Activated gamma-delta T cell treated with anti-CD3 and anti-CD28 coated beads, Interleukin-2, amount 50 U/mL, for 16 hours (primary cell): ENCODE measurements around the gene CRB3.

Source experiments
- DNase-seq: peaks from one replicate; pipeline ENCODE4 v3.0.0-alpha.2; 2020; ENCODE audit warnings: low read depth

CRB3 gene

GRCh38 chr19:6466526-6467248, 2.6 kb downstream of the CRB3 start:
- DNase-seq: no peak

GRCh38 chr19:6467384-6467783, 3.3 kb downstream of the CRB3 start:
- DNase-seq: no peak

- no peak for DNase-seq
Measured at GRCh38 chr19:6470173-6470572, 6.1 kb downstream of the CRB3 start.

DNA sequence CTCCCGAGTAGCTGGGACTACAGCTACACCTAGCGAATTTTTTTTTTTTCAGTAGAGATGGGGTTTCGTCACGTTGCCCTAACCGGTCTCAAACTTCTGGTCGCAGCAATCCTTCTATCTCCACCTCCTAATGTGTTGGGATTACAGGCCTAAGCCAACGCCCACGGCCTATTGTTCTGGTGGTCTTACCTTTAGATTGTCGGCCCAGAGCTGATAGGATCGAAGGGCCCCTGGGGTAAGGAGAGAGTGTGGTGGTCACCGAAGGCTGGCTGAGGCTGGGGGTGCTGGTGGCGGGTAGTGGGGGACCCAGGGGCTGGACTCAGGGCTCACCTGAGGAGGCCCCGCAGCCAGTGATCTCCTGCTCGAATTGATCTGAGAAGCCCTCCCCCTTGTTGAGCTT, 7.0 kb downstream of the CRB3 start:
- DNase-seq: no peak

DNA sequence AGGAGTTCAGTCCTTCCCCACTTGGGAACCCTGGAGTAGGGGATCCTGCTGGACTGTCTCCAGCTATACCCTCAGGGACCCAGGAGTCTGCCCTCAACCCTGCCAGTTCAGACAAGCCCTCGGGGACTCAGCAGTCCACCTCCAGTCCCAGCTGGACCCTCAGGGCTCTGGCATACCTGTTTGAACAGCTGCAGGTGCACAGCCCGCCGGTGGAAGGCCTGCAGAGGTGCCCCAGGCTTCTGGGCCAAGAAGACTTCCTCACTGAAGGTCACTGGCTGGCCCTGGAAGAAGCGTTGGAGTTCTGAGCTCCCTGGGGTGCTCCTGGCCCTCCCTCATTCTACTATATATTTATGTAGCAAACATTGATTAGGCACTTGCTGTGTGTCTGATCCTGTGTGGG, 8.6 kb downstream of the CRB3 start:
- DNase-seq: no peak

DNA sequence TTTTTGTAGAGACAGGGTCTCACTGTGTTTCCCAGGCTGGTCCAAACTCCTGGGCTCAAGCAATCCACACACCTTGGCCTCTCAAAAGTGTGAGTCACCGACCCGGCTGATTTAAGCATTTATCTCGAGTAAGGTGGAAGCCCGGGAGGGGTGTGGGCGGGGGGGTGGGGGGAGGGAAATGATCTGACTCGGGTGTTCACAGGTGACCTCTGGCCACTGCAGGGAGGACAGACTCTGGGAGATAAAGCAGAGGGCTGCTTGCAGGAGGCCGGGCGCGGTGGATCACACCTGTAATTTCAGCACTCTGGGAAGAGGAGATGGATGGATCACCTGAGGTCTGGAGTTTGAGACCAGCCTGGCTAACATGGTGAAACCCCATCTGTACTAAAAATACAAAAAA, 9.6 kb downstream of the CRB3 start:
- no peak for DNase-seq

DNA sequence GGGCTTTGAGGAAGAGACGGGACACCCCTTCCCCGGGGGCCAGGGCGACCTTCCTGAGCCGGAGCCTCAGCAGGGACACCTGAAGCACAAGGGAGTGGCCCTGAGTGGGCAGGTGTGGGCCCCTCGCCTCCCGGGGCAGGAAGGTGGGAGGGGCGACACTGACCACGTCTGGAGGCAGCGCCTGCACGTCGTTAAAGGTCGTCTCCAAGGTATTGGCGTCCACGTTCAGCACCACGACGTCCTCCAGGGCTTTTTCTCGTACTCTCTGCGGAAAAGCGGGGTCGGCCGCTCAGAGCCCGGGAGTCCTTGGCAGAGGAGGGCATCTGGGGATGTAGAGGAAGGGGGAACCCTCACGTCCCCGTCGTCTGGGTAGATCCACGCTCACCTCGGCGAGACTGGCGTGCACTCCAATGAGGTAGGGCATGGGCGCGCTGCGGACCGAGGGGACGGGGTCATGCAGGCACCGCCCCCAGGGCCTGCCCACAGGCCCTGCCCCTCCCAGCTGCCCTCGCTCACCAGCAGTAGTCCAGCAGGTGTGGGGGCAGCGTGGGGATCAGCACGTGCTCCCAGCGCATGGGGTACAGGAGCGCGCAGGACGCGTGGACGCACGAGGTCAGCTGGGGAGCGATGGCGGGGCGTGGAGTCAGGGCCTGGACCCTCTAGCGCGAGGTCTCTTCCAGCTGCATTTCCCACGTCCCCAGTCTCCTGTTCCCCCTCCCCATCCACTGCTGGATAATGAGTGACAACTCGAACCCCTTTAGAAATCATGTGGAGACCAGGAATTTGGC, 11.4 kb downstream of the CRB3 start:
- no peak for DNase-seq

- DNase-seq: peak; percentile 36
Measured at GRCh38 chr19:6476155-6476895, 12.3 kb downstream of the CRB3 start.

GRCh38 chr19:6476896-6477431, 12.9 kb downstream of the CRB3 start:
- no peak for DNase-seq

DNA sequence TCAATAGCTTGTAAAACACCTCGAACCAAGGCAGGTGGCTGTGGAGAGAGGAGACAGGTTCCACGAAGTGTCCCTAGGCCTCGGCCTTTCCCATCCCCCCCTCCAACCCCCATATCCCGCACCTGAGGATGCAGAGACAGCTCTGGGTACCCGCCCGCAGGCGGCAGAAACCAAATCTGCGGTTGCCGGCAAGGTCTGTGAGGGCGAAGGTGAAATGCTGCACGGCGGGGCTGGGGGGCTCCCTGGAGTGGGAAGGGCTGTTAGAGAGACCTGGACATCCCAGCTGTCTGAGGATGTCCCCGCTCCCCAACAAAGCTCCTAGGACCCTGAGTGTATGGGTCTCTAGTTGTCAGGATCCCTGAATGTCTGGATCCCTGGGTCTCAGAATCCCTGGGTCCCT, 14.7 kb downstream of the CRB3 start:
- DNase-seq: no peak

DNA sequence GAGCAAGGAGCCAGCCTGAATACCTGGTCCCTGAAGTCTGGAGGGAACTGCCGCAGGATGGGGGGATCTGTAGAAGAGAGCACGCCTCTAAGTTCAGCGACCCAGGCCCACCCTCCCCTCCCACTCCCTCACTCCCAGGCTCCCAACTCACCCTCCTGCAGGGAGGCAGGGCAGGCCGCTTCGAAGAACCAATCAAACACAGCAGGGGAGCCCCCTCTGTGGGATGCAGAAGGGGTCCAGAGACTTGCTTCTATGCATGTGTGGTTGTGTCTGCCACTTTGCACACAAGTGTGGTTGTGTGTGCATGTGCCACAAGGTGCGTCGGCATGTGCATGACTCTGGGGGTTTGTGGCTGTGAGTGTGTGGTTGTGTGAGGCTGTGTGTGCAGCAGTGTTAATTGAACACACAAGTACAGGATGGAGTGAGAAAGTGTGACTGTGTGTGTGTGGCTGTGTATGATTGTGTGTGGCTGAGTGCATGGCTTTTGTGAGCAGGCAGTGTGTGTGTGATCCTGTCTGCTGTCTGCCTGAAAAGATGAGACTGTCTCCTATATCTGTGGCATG, 15.8 kb downstream of the CRB3 start:
- no peak for DNase-seq

DNA sequence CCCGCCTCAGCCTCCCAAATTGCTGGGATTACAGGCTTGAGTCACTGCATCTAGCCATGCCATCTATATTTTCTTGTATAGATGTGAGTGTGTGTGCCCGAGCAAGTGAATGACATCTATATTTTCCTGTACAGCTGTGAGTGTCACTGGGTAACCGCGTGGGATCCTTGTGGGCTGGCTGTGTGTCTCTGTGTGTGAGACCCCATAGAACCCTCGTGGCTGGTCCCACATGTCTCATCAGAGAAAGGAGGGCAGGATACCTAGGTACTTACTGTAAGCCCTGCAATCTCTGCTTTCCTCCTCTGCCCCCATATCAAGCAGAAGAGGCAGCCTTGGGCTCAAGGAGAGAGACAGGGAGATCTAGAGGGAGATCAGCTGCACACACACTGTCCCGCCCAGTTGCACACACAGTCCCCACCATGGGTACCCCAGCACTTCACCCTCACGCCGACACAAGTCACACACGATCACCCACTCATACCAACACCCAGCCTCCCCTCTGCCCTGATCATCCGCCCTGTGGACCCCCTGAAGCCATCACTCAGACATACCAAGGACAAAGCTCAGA, 16.9 kb downstream of the CRB3 start:
- DNase-seq: no peak

- DNase-seq: peak; percentile 36
Measured at GRCh38 chr19:6481541-6482342, 17.7 kb downstream of the CRB3 start, which contains the start of gene DENND1C. TSS of gene DENND1C (minus strand) at chr19:6481787. CDS start at chr19:6481695, 92 bp downstream.

- DNase-seq: no peak
Measured at GRCh38 chr19:6482343-6482686, 18.2 kb downstream of the CRB3 start.

- no peak for DNase-seq
Measured at GRCh38 chr19:6483235-6483634, 19.2 kb downstream of the CRB3 start.

- DNase-seq: no peak
Measured at GRCh38 chr19:6484230-6484629, 20.2 kb downstream of the CRB3 start.

DNA sequence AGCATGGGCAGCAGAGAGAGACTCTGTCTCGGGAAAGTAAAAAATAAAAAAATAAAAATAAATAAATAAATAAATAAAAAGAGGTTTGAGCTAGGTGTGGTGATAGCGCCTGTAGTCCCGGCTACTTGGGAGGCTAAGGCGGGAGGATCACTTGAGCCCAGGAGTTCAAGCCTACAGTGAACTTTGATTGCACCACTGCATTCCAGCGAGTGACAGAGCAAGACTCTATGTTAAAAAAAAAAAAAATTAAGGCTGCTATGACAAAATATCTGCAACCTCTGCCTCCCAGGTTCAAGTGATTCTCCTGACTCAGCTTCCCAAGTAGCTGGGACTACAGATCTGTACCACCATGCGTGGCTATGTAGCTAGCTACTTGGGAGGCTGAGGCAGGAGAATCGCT, 20.8 kb downstream of the CRB3 start:
- DNase-seq: no peak

- DNase-seq: no peak
Measured at GRCh38 chr19:6489278-6490061, 25.4 kb downstream of the CRB3 start.

GRCh38 chr19:6490134-6490533, 26.1 kb downstream of the CRB3 start:
- DNase-seq: no peak
